ENCODE results near the gene ZNF675.
"Not testable (repeated sequence)": the region's sequence is repeated elsewhere in the genome, so short reads cannot be mapped to it uniquely, and the experiment has no call there.

Gene ZNF675

DNA sequence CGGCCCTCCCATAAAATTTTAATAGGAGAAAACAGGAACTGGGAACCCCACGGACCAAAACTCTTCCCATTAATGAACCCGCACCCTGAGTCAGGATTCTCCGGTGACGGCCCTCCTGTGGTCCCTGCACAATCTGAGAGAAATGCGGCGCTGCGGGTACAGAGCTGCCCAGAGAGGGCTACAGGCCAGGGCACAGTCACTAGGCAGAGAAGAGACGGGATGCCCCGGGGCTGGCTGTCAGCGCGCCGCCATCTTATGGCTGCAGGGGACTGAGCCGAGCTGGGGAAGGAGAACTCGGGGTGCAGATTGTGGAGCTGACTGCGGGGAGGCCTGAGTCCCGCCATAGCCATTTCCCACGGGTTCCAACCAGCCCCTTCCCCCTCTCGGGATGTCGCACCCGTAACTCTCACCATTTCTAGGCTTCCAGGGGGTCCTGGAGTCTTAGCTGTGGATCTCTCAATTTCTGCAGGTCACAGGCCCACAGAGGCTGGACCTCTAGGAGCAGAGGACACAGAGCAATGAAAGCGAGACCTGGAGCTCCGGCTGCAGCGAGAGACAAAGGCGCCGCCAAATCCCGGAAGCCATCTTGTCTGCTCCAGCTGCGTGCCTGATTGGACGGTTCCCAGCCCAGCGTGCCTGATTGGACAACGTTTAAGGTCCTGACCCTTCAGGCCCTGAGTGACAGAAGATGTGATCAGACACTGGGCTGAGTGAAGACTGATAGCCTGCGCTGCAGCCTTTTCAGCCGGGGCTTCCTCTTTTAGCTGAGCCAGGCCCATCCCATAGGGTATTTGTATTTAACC lies at the start of gene ZNF675:
Gene ZNF675, minus strand, starts transcription at position 592 of the 803 bp plus-strand sequence. Its CDS starts 179 bp downstream, at position 413.
- H3K4me3 ChIP-seq (ENCODE audit: low read length) = peak within 1 kb of the TSS; percentile 90
- TF ChIP-seq, protein P1, sequence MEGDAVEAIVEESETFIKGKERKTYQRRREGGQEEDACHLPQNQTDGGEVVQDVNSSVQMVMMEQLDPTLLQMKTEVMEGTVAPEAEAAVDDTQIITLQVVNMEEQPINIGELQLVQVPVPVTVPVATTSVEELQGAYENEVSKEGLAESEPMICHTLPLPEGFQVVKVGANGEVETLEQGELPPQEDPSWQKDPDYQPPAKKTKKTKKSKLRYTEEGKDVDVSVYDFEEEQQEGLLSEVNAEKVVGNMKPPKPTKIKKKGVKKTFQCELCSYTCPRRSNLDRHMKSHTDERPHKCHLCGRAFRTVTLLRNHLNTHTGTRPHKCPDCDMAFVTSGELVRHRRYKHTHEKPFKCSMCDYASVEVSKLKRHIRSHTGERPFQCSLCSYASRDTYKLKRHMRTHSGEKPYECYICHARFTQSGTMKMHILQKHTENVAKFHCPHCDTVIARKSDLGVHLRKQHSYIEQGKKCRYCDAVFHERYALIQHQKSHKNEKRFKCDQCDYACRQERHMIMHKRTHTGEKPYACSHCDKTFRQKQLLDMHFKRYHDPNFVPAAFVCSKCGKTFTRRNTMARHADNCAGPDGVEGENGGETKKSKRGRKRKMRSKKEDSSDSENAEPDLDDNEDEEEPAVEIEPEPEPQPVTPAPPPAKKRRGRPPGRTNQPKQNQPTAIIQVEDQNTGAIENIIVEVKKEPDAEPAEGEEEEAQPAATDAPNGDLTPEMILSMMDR (conservative IDR thresholded peaks at IDR 0.05; ENCODE audit: low read length) = 0 out of 2 replicates have a peak, but pooled peaks have one; percentile 7
- DNase-seq (ENCODE audit: low read depth) = peak; percentile 91

DNA sequence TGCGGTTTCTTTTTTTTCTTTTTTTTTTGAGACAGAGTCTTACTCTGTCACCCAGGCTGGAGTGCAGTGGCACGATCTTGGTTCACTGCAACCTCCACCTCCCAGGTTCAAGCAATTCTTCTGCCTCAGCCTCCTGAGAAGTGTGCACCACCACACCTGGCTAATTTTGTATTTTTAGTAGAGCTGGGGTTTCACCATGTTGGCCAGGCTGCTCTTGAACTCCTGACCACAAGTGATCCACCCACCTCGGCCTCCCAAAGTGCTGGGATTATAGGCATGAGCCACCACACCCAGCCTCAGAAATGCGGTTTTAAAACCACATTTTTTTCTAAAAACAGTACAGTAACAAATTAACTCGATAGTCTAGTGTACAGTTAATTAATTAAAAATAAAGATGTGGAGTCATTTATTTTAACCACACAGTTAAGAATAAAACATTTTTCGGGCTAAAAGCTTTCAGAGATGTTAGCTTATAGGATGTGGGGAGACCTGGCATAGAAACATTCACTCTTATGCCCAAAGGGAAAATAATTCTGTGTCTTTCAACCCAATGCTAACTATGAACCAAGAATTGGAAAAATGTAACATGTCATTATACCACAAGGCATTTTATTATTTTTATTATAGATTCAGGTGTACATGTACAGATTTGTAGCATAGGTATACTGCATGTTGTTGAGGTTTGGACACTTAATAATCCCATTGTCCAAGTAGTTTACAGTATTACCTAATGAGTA lies 43.9 kb upstream of the ZNF675 start:
- not testable (repeated sequence) for H3K4me3 ChIP-seq (ENCODE audit: low read length)

DNA sequence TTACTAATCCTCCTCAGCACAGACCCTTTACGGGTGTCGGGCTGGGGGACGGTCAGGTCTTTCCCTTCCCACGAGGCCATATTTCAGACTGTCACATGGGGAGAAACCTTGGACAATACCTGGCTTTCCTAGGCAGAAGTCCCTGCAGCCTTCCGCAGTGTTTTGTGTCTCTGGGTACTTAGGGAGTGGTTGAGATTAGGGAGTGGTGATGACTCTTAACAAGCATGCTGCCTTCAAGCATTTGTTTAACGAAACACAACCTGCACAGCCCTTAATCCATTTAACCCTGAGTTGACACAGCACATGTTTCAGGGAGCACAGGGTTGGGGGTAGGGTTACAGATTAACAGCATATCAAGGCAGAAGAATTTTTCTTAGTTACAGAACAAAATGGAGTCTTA lies 37.1 kb upstream of the ZNF675 start:
- not testable (repeated sequence) for DNase-seq (ENCODE audit: low read depth)

More for the DNA sequence above, 43.9 kb upstream of the ZNF675 start:
- not testable (repeated sequence) for DNase-seq (ENCODE audit: low read depth)

DNA sequence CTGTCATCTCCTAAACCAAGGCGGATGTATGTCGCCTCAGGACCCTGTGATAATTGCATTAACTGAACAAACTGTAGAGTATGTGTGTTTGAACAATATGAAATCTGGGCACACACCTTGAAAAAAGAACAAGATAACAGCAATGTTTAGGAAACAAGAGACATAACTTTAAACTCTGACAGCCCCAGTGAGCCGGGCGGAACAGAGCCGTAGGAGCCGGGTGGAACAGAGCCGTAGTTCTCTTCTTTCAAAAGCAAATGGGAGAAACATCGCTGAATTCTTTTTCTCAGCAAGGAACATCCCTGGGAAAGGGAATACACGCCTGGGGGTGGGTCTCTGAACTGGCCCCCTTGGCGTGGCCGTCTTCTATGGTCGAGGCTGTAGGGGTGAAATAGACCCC lies 31.8 kb upstream of the ZNF675 start:
- no peak overlapping the region for H3K4me3 ChIP-seq (ENCODE audit: low read length)
- TF ChIP-seq, protein P1 (conservative IDR thresholded peaks at IDR 0.05; ENCODE audit: low read length) = no peak
- no peak for DNase-seq (ENCODE audit: low read depth)

More for the DNA sequence above, 37.1 kb upstream of the ZNF675 start:
- H3K4me3 ChIP-seq (ENCODE audit: low read length) = not testable (repeated sequence)

DNA sequence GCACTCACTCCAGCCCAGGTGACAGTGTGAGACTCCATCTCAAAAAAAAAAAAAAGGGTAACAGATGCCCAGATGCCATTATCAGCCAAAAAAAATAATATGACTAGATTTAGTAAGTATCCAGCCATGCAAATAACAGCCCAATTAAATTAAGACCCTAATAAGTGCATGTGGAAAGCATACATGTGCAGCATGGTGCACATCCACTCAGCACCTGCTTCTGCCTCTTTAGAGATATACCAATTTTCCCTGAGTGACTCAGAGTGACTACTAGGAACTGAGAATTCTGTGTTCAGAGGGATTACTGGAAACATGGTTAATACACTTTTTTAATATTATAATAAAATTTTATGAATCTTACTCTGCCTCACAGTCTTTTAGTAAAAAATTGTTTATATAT lies 29.8 kb upstream of the ZNF675 start:
- H3K4me3 ChIP-seq (ENCODE audit: low read length) = no peak overlapping the region
- no peak for DNase-seq (ENCODE audit: low read depth)
- TF ChIP-seq, protein P1 (conservative IDR thresholded peaks at IDR 0.05; ENCODE audit: low read length) = no peak

DNA sequence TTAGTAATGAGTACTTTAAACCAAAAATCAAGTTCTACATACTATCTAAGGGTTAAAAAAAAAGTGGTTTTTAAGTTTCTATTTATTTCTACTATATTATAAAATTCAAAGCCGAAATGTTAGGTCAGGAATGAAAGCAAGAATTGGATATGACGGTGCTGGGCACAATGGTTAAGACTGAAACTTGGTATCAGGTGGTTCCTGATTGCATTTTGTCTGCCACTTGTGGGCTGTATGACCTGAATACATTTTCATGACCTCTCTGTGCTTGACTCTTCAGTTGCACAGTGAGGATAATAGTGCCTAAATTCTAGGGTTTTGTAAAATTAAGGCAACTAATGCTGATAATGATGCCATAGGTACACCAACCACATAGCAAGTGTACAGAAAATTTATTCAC lies 22.3 kb upstream of the ZNF675 start:
- DNase-seq (ENCODE audit: low read depth) = no peak
- no peak overlapping the region for H3K4me3 ChIP-seq (ENCODE audit: low read length)
- TF ChIP-seq, protein P1 (conservative IDR thresholded peaks at IDR 0.05; ENCODE audit: low read length) = no peak

DNA sequence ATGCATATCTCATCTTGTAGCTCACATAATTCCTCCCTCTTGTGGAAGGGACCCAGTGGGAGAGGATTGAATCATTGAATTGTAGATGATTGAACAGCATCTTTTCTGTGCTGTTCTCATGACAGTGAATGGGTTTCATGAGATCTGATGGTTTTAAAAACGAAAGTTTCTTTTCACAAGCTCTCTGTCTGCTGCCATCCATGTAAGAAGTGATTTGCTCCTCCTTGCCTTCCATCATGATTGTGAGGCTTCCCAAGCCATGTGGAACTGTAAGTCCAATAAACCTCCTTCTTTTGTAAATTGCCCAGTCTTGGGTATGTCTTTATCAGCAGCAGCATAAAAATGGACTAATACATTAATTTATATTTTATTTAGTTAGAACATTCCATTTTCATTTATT lies 19.6 kb upstream of the ZNF675 start:
- TF ChIP-seq, protein P1 (conservative IDR thresholded peaks at IDR 0.05; ENCODE audit: low read length) = no peak
- no peak overlapping the region for H3K4me3 ChIP-seq (ENCODE audit: low read length)
- DNase-seq (ENCODE audit: low read depth) = no peak

DNA sequence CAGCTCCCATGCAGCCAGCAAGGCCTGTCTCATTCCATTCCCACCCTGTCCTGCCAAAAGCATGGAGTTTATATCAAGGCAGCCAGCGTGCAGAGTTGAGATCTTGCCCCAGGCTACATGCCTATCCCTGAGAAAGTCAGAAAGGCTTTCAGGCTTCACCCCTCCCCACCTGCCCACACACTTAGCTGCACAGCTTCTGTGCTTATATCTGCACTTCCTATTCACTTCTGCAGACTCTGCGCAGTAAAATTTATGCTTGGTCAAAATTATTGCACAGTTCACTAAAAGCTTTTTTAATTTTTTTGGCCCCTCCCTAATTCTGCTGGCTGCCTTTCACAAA lies 12.5 kb upstream of the ZNF675 start:
- DNase-seq (ENCODE audit: low read depth) = no peak
- TF ChIP-seq, protein P1 (conservative IDR thresholded peaks at IDR 0.05; ENCODE audit: low read length) = no peak
- no peak overlapping the region for H3K4me3 ChIP-seq (ENCODE audit: low read length)

Data from AG10803 (cell line).